ENCODE measurements around the gene HNRNPL.
A peak's percentile ranks its signal among the peaks of the same experiment; 100 is the strongest.
"Not testable (repeated sequence)": the region's sequence is repeated elsewhere in the genome, so short reads cannot be mapped to it uniquely, and the experiment has no call there.

The HNRNPL gene

GRCh38 chr19:38869160-38869835, 19.5 kb upstream of the HNRNPL start:
- no peak for DNase-seq

- DNase-seq = peak; percentile 62
Observed at GRCh38 chr19:38868551-38868950, 18.8 kb upstream of the HNRNPL start.

- DNase-seq = no peak
Observed at GRCh38 chr19:38867171-38867780, 17.5 kb upstream of the HNRNPL start.

- no peak for DNase-seq
Observed at GRCh38 chr19:38862321-38863059, 12.7 kb upstream of the HNRNPL start.

GRCh38 chr19:38861368-38861767, 11.6 kb upstream of the HNRNPL start:
- no peak for DNase-seq

- not testable (repeated sequence) for DNase-seq
Observed at GRCh38 chr19:38859631-38860204, 9.9 kb upstream of the HNRNPL start.

- no peak for DNase-seq
Observed at GRCh38 chr19:38856813-38857212, 7.0 kb upstream of the HNRNPL start.

- DNase-seq = not testable (repeated sequence)
Observed at GRCh38 chr19:38855751-38856150, 6.0 kb upstream of the HNRNPL start.

- not testable (repeated sequence) for DNase-seq
Observed at GRCh38 chr19:38854961-38855360, 5.2 kb upstream of the HNRNPL start.

- DNase-seq = no peak
Observed at GRCh38 chr19:38853214-38853613, 3.4 kb upstream of the HNRNPL start.

GRCh38 chr19:38852231-38853044, 2.7 kb upstream of the HNRNPL start:
- peak; percentile 77 for DNase-seq

GRCh38 chr19:38851622-38852230, 1.9 kb upstream of the HNRNPL start:
- peak; percentile 93 for DNase-seq

- DNase-seq = no peak
Observed at GRCh38 chr19:38850976-38851621, 1.3 kb upstream of the HNRNPL start.

- no peak for DNase-seq
Observed at GRCh38 chr19:38850436-38850975, 720 bp upstream of the HNRNPL start.

GRCh38 chr19:38849147-38849859, 483 bp downstream of the HNRNPL start:
- DNase-seq = peak; percentile 95

GRCh38 chr19:38848299-38849146, 1.3 kb downstream of the HNRNPL start:
- DNase-seq = no peak

- DNase-seq = no peak
Observed at GRCh38 chr19:38846097-38846496, 3.7 kb downstream of the HNRNPL start.

GRCh38 chr19:38845374-38846024, 4.3 kb downstream of the HNRNPL start:
- DNase-seq = no peak

GRCh38 chr19:38844093-38844686, 5.6 kb downstream of the HNRNPL start:
- DNase-seq = no peak
